ENCODE results near the gene MAMLD1.

- no peak for TF ChIP-seq POLR2A (IDR thresholded peaks at IDR 0.05)
- TF ChIP-seq, protein P1, sequence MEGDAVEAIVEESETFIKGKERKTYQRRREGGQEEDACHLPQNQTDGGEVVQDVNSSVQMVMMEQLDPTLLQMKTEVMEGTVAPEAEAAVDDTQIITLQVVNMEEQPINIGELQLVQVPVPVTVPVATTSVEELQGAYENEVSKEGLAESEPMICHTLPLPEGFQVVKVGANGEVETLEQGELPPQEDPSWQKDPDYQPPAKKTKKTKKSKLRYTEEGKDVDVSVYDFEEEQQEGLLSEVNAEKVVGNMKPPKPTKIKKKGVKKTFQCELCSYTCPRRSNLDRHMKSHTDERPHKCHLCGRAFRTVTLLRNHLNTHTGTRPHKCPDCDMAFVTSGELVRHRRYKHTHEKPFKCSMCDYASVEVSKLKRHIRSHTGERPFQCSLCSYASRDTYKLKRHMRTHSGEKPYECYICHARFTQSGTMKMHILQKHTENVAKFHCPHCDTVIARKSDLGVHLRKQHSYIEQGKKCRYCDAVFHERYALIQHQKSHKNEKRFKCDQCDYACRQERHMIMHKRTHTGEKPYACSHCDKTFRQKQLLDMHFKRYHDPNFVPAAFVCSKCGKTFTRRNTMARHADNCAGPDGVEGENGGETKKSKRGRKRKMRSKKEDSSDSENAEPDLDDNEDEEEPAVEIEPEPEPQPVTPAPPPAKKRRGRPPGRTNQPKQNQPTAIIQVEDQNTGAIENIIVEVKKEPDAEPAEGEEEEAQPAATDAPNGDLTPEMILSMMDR (IDR thresholded peaks at IDR 0.05), result no peak
Observed at GRCh38 chrX:150450519-150451177, 87.5 kb downstream of the MAMLD1 start.
